Measurements from ENCODE around the gene SRSF4. TPM values are rescaled to one million over a fixed set of nuclear protein-coding genes. Genes with fewer than 3 reads are reported as not detected.
"Not testable (repeated sequence)": the region's sequence is repeated elsewhere in the genome, so short reads cannot be mapped to it uniquely, and the experiment has no call there.

Gene SRSF4
- total RNA-seq, 1 experiment from 2014 or later = 69.0 TPM

DNA sequence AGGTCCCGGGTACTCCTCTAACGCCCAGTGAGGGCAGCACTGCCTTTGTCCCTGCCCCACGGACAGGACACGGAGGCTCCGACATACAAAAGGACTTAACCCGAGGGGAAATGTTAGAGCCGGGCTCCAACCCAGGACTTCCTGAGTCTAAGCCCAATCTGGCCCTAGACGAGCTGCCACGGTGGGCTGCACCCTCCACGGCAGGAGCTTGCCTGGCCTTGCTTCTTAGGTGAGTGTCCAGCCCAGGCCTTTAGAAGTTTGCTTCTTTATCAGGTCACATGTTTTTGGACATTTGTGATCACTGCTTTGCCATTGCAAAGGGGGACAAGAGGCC lies 47.0 kb downstream of the SRSF4 start (continued):
- TF ChIP-seq, protein P1, sequence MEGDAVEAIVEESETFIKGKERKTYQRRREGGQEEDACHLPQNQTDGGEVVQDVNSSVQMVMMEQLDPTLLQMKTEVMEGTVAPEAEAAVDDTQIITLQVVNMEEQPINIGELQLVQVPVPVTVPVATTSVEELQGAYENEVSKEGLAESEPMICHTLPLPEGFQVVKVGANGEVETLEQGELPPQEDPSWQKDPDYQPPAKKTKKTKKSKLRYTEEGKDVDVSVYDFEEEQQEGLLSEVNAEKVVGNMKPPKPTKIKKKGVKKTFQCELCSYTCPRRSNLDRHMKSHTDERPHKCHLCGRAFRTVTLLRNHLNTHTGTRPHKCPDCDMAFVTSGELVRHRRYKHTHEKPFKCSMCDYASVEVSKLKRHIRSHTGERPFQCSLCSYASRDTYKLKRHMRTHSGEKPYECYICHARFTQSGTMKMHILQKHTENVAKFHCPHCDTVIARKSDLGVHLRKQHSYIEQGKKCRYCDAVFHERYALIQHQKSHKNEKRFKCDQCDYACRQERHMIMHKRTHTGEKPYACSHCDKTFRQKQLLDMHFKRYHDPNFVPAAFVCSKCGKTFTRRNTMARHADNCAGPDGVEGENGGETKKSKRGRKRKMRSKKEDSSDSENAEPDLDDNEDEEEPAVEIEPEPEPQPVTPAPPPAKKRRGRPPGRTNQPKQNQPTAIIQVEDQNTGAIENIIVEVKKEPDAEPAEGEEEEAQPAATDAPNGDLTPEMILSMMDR (IDR thresholded peaks at IDR 0.05 in 2 of 3, conservative IDR thresholded peaks at IDR 0.05 in 1 of 3; ENCODE audit: borderline replicate concordance in 1 of 3, insufficient read depth in 1 of 3, low read depth in 2 of 3, low read length in 2 of 3) = no peak
- TF ChIP-seq POLR2A (IDR thresholded peaks at IDR 0.05; ENCODE audit: borderline replicate concordance, extremely low read depth, insufficient read depth, insufficient read length) (no peak), ZNF274 (IDR thresholded peaks at IDR 0.05; ENCODE audit: low read depth, low read length) (no peak)

DNA sequence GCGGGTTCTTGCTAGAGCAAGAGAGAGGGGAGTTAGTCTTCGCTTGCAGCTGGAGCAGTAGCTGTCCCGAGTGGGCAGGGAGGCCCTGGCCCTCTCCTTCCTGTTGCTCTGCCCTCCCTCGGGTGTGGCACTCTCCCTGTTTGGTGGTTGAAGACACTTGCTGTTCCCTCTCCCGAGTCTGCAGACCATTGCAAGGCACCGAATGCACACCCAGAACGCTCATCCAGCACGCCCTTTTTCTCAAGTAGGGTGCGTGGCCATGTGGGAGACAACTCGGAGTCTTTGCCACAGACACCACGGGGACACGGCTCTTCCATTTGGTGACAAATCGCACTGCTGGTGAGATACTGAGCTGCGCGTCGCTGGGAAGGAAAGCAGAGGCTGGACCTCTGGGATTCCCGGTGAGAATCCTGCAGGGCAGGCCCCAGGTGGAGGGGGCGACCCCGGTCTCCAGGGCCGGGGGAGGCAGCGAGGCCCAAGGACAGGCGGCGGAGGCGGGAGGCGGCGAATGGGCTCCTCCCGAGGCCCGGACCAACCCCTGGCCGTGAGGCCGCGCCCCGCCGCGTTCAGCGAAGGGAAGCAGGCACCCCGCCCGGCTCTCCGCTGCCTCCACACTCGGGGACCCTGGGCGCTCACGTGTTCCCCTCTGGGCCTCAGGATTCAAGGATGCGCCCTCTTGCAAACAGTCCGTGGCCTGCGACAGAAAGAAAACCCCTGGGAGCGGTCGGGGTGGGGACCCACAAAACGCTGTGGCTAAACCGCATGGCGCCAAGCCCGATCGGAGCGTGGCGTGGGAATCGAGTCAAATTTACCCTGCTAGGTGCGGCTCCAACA lies 47.6 kb downstream of the SRSF4 start:
- Histone ChIP-seq H3K36me3 (ENCODE audit: control insufficient read depth in 1 of 2, insufficient read depth in 2 of 2, low read length in 2 of 2) (no peaks in the 10 kb centered on the region), H2AFZ (ENCODE audit: low read depth, low read length, poor library complexity, severe bottlenecking) (no peak overlapping the region), H3K9me3 (ENCODE audit: control insufficient read depth in 1 of 2, insufficient read depth in 1 of 2, low read depth in 1 of 2, low read length in 2 of 2) (no peaks in the 10 kb centered on the region), H3K27ac (ENCODE audit: low read depth, low read length) (no peak overlapping the region), H3K9ac (ENCODE audit: low read length) (no peak overlapping the region), H4K20me1 (ENCODE audit: insufficient read depth) (no peaks in the 10 kb centered on the region), H3K4me3 (replicated peaks in 1 of 2; ENCODE audit: low read depth in 1 of 2, low read length in 2 of 2) (no peak overlapping the region), H3K4me1 (ENCODE audit: control insufficient read depth in 1 of 2, insufficient read depth in 2 of 2, low read length in 2 of 2) (peaks cover 0 to 2% of the 10 kb centered on the region in 2 experiments; a peak in 1 of 4 replicates), H3K4me2 (ENCODE audit: low read length) (no peak overlapping the region), H3K27me3 (ENCODE audit: insufficient read depth, low read length) (no peaks in the 10 kb centered on the region), H3K9me2 (ENCODE audit: insufficient read depth) (no peaks in the 10 kb centered on the region), H3K79me2 (ENCODE audit: insufficient read depth, low read length) (no peaks in the 10 kb centered on the region)
- ChIA-PET POLR2A (no interaction called here), RAD21 (ENCODE audit: low non-redundant PET in 1 of 2, low total read pairs in 2 of 2, uncharacterized antibody in 2 of 2, unreplicated experiment in 2 of 2) (no interaction called here), CTCF (interaction anchor here (1.1 kb wide), 1 partner anchor 10 kb away, joined by 5 read pairs; the partner anchor contains the start of gene TMEM200B)
- no TSS peak for BruUV-seq (replicated peaks)
- TF ChIP-seq RAD21 (IDR thresholded peaks at IDR 0.05; ENCODE audit: low read depth) = no peak
- TF ChIP-seq POLR2AphosphoS5 (IDR thresholded peaks at IDR 0.05; ENCODE audit: low read depth, low read length) = no peak
- no peak for TF ChIP-seq SIN3A (IDR thresholded peaks at IDR 0.05; ENCODE audit: low read depth)
- no peak for TF ChIP-seq ZFX (IDR thresholded peaks at IDR 0.05)
- TF ChIP-seq EGR1 (IDR thresholded peaks at IDR 0.05; ENCODE audit: low read depth) = no peak
- TF ChIP-seq YY1 (IDR thresholded peaks at IDR 0.05; ENCODE audit: extremely low read depth, insufficient replicate concordance, low read depth, low read length) = no peak
- no peak for TF ChIP-seq SRF (IDR thresholded peaks at IDR 0.05; ENCODE audit: low read depth)
- TF ChIP-seq JUND (IDR thresholded peaks at IDR 0.05) = no peak
- TF ChIP-seq FOSL1 (IDR thresholded peaks at IDR 0.05; ENCODE audit: low read depth) = no peak
- TF ChIP-seq, protein P2, sequence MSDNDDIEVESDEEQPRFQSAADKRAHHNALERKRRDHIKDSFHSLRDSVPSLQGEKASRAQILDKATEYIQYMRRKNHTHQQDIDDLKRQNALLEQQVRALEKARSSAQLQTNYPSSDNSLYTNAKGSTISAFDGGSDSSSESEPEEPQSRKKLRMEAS (IDR thresholded peaks at IDR 0.05) = no peak
- ATAC-seq = no peak
- no peak for DNase-seq (ENCODE audit: low read depth, low spot score)
- intact Hi-C loops (cut with micrococcal nuclease) = no loop called here

DNA sequence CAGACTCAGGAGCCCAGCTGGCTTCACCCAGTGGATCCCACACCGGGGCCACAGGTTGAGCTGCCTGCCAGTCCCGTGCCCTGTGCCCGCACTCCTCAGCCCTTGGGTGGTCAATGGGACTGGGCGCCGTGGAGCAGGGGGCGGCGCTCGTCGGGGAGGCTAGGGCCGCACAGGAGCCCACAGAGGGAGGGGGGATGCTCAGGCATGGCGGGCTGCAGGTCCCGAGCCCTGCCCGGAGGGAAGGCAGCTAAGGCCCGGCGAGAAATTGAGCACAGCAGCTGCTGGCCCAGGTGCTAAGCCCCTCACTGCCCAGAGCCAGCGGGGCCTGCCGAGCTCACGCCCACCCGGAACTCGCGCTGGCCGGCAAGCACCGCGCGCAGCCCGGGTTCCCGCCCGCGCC lies 50.6 kb downstream of the SRSF4 start:
- H3K4me1 ChIP-seq (ENCODE audit: control insufficient read depth in 1 of 2, insufficient read depth in 2 of 2, low read length in 2 of 2); BruUV-seq (replicated peaks); H3K4me3 ChIP-seq (replicated peaks in 1 of 2; ENCODE audit: low read depth in 1 of 2, low read length in 2 of 2); H3K36me3 ChIP-seq (ENCODE audit: control insufficient read depth in 1 of 2, insufficient read depth in 2 of 2, low read length in 2 of 2); H3K27ac ChIP-seq (ENCODE audit: low read depth, low read length); H3K27me3 ChIP-seq (ENCODE audit: insufficient read depth, low read length); H4K20me1 ChIP-seq (ENCODE audit: insufficient read depth); POLR2A ChIA-PET; H3K9me2 ChIP-seq (ENCODE audit: insufficient read depth); H2AFZ ChIP-seq (ENCODE audit: low read depth, low read length, poor library complexity, severe bottlenecking); H3K9ac ChIP-seq (ENCODE audit: low read length); ATAC-seq; DNase-seq (ENCODE audit: low read depth, low spot score); H3K79me2 ChIP-seq (ENCODE audit: insufficient read depth, low read length); RAD21 ChIA-PET (ENCODE audit: low non-redundant PET in 1 of 2, low total read pairs in 2 of 2, uncharacterized antibody in 2 of 2, unreplicated experiment in 2 of 2); H3K4me2 ChIP-seq (ENCODE audit: low read length); H3K9me3 ChIP-seq (ENCODE audit: control insufficient read depth in 1 of 2, insufficient read depth in 1 of 2, low read depth in 1 of 2, low read length in 2 of 2); intact Hi-C loops (cut with micrococcal nuclease): not testable (repeated sequence)
- CTCF ChIA-PET = interaction anchor here (1.0 kb wide), 1 partner anchor 9 kb away, joined by 4 read pairs; no protein-coding TSS in a partner anchor

Measured in HCT116 (cell line).